Stimulated activated CD4-positive, alpha-beta T cell treated with anti-CD3 and anti-CD28 coated beads, Interleukin-4, amount 100 ng/mL, for 1 hour (primary cell): ENCODE results near the gene CDH18.

Source experiments
- DNase-seq: peaks from one replicate; pipeline ENCODE4 v3.0.0-alpha.2; 2020

The CDH18 gene

DNA sequence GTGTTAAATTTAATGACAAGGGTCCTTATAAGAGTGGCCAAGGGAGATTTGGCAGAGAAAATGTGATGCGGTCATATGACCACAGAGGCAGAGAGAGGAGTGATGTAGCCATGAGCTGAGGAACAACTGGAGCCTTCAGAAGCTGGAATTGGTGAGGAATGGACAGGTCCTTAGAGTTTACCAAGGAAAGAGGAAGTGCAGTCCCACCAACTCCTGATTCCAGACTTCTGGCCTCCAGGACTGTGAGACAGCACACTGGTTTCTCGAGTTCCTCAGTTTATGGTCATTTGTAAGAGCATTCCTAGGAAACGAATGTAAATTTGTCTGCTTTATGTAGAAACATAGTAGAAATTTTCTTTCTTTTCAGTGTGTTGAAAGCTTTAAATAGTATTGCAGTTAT, 410.1 kb downstream of the CDH18 start:
- DNase-seq, result no peak

DNA sequence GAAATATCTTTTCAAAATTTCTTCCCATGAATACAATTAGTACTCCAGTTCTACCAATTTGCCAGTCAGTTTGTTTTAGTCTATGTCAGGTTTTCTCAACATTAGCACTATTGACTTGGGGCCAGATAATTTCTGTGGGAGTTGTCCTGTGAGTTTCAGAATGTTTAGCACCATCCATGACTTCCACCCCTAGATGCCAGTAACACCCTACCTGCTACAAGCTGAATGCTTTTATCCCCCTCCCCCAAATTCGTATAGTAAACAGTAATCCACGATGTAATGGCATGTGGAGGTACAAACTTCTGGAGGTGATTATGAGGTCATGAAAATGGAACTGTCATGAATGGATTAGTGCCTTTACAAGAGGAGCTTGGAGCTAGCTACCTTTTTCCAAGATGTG, 420.0 kb downstream of the CDH18 start:
- no peak for DNase-seq

DNA sequence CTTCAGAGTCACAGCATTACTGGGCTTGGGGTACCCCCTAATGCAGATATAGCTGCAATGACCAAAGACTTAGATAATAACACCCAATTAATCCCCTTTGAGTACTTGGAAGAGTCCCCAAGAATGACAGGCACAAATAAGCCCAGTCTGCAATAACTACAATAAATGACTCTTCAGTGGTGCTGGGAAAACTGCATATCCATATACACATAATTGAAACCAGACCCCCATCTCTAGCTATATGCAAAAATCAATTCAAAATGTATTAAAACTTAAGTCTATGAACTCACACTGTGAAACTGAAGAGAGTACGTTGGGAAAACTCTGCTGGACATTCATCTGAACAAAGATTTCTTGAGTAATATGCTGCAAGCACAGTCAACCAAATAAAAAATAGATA, 422.5 kb downstream of the CDH18 start:
- no peak for DNase-seq

DNA sequence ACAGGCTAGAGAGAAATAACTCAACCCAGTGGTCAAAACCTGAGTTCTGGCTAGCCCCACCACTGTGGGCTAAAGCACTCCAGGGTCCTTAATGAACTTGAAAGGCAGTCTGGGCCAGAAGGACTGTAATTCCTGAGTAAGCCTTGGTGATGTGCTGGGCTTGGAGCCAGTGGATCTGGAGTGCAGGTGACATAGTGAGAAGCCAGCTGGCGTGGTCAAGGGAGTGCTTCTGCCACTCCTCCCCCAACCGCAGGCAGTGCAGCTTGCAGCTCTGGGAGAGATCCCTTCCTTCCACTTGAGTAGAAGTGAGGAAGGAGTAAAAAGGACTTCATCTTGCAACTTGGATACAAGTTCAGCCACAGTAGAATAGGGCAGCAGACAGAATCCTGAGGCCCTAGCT, 424.0 kb downstream of the CDH18 start:
- no peak for DNase-seq

DNA sequence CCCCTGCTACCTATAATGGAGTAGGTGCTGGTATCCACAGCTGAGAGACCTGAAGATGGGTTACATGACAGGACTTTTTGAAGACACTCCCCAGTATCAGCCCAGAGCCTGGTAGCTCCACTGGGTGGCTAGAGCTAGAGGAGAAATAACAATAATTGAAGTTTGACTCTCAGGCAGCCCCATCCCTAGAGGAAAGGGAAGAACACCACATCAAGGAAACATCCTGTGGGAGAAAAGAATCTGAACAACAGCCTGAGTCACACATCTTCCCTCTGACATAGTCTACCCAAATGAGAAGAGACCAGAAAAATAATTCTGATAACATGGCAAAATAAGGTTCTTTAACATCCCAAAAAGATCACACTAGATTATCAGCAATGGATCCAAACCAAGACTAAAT, 432.1 kb downstream of the CDH18 start:
- no peak for DNase-seq

DNA sequence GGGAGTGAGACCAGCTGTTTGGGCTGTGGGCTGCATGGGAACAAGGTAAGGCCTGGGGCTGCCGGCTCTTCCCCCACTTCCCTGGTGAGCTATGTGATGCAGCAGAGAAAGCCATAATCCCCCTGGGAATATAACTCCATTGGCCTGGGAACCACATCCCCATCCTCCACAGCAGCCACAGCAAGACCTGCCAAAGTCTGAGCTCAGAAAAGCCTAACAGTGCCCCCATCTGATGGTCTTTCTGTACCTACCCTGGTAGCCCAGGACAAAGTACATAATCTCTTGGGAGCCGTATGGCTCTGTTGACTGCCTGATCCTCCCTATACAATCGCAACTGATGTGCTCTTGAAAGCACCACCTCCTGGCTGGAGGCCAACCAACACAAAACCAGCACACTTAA, 432.6 kb downstream of the CDH18 start:
- no peak for DNase-seq

DNA sequence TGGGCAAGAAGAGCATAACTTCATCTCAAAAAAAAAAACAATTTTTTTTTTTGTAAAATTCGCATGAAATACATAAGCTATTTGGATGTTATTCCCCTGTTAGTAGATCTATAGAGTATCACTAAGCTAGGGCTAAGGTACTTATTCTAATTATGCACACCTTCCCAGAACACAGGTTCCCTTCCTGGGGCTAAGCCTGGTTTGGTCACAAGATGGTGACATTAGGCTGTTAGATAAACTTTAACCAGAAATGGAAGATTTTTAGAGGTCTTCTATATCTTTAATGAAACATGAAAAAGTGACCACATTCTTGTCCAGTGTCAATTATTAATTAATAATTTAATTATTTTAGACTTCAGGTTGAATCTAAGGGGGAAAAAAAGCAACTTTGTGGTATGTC, 433.5 kb downstream of the CDH18 start:
- DNase-seq, result no peak

DNA sequence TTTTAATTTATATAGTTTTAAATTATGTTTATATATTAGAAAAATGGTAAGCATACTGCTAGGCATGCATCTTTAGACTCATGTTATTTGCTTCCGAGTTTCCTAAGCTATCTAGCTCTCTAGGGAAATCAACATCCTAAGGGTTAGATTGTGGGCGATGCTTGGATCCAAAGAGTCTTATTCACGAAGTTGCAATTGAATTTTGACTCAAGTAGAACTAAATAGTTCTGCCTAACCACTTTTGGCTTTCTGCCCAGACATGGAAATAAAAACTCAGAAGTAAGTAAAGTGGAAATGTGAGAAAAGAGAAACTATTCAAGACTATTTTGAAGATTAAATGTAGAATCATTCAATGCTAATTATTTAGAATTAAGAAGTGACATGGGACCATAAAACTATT, 440.4 kb downstream of the CDH18 start:
- no peak for DNase-seq

DNA sequence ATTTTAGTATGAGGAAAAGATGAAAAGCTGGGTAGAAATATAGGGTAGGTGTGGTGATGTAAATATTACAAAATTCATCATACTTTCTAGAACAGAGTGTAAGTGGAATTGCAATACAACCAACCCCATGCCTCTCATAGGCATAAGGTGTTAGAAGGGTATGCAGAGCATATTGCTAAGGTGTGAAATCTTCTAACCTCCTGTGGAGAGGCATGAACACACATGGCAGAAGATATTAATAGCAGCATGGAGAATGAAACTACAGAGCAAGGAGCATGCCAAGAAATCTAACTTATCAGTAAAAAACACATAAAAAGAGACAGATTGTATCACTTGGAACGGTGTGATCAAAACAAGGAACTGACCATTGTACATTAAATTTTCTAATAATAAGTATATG, 441.5 kb downstream of the CDH18 start:
- DNase-seq, result no peak

DNA sequence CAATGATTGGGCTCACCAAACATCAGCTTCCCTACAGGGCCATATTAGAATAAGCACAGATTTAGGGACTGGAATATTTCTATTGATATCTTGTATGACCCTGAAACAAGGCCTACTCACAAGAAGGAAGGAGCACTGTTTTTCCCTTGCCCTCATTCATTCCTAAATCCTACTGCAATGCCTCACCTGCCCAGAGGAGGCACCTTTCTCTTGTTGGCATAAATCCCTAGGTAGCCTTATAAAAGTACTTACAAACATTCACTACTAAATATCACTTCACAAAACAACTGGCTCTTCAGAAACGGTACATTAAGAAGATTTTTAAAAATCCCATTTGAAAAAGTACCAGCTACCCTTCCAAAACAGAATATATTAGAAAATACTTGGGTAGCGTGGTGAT, 449.4 kb downstream of the CDH18 start:
- DNase-seq, result no peak

DNA sequence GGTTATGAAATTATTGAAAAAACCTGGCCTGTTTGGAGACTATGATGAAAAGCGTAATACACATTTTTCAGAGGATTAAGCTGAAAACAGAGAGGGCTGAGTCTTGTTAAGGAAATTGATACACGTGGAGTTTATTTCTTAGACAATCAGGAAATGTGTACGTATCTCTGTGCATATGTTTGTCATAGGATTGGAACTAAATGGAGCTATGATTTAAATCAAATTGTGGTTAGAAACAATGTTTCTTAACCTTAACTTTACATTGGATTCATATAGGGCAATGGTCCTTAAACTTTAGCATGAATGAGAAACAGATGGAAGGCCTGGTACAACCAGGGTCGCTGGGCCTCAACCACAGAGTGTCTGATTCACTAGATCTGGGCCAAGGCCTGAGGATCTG, 451.6 kb downstream of the CDH18 start:
- no peak for DNase-seq

DNA sequence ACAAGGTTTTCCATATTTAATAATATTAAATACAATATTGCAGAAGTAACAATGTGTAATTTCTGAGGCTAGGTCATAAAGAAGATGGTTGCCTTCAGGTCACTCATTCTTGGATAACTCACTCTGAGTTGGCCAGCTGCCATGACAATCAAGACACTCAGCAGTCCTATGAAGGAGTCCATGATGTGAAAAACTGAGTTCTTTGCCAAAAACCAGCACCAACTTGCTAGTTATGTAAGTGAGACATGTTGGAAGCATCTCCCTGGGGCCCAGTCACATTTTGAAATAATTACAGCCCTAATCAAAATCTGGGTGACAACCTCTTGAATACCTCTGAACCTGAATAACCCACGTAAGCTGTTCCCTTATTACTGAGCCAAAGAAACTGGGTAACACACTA, 453.2 kb downstream of the CDH18 start:
- DNase-seq, result no peak

DNA sequence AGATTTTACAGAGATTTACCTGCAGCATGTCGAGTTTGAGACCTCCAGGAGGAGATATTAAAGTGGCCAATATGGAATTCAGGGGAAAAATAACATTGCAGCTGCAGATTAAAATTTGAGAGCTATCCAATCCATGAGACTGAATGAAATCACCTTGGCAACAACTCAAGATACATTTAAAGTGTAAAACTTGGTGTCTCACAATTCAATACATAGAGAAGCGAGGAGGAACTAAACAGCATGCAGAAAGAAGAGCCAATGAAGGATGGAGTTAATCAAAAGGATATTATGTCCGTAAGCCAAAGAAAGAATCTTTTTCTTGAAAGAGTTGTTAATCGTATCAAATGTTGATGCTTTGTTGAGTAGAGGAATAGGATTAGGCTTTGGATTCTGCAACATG, 455.1 kb downstream of the CDH18 start:
- DNase-seq, result no peak

DNA sequence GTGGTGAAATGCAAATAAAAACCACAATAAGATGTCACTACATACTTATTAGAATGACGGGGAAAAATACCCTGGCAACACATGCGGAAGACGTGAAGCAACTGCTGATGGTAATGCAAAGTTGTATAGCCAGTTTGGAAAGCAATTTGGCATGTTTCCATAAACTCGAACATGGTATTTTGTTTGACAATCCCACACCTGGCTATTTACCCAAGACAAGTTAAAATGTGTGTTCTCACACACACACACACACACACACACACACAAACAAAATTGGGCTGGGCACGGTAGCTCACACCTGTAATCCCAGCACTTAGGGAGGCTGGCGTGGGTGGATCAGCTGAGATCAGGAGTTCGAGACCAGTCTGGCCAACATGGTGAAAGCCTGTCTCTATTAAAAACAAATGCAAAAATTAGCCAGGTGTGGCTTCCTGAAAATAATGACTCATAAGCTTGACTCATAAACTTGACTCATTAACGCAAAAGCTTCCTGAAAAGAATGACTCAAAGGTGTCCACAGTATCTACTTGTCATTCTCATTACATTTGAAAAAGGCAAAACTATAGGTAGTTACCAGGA, 456.5 kb downstream of the CDH18 start:
- no peak for DNase-seq

DNA sequence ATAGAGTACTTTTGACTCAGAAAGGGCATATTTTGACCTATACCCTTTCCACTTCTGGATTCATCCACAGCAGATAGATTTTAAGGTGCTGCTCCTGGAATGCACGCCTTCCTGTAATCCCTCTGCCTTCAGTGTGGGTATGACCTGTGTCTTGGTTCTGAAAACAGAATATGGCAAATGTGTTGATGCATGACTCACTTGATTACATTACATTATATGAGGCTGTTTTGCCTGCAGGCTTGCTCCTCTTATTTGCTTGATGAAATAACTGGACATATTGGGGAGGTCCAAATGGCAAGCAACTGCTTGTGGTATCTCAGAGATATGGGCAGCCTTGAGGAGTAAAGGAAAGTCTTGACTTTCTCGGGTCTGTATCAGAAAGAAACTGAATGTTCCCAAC, 468.6 kb downstream of the CDH18 start:
- DNase-seq, result no peak

DNA sequence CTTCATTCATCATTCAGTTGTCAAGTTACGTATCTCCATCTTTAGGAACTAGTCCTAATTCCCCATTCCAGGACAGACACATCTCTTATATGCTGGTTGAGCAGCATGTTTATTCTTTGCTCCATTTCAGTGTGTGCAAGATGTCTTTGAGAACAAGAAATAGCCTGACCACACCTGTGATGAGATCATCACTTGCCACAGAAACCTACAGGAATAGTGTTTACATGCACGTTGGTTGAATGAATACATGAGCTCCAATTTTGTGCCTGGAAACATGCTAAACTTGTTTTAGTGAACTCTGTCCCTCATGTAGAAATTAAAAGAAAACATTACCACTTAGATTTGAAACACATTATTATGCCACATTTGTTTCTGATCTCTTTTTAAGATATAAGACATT, 489.1 kb downstream of the CDH18 start:
- DNase-seq, result no peak

DNA sequence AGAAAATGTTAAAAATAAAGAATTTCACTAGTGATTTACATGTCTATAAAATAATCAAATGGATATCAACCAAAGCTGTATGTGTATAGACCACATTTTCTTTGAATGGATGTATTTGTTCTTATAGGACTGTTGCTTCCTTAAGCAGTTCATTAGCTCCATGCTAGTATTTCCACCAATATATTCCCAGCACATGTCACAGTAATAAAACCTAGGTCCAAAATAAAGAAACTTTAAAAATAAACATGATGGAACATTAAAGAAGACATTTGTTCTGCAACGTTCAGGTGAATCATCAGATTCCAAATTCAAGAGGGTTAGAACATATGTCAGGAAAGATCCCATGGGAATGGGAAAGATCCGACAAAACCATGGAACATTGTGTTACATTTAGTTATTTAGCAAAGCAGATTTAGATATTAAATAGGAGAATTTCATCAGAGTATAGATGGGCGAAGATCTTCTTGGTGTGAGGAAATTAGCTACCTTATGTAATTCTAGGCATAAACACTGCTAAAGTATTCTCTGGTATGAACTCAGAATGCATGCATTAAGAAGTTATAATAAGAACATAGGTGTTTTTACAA, 490.7 kb downstream of the CDH18 start:
- no peak for DNase-seq

DNA sequence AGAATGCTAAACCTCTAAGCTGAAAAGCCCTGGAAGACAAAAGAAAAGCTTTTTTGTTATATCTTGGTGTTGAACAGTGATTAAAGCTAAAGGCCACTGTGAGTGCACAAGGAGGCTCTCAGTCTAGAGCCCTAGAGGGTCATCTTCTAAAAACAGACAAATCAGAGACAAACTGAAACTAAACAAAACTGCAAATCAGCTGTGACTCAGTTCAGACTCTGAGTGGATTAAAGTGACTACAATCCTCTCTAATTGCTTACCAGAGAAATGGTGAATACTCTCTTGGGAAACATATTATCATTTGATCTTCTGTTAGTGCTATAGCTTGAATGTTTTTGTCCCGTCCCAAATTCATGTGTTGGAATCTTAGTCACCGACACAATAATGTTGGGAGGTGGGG, 491.9 kb downstream of the CDH18 start:
- DNase-seq, result no peak

DNA sequence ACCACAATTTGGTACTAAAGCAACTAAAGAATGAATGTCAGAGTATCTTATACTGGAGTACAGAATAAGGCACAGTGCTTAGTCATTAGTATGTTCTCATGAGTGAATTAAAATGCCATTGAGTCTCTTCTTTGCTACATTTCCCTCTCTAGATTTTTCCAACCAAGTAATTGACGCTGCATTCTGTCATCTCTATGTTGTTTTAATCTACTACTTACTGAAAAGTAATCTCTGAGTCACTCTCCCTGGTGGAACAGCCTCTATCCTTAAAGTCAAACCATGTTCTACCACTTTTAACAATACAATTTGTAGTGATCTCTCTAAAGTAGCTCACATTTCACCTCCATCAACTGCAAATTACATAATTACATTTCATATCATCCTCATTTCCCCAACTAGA, 495.1 kb downstream of the CDH18 start:
- DNase-seq, result no peak

DNA sequence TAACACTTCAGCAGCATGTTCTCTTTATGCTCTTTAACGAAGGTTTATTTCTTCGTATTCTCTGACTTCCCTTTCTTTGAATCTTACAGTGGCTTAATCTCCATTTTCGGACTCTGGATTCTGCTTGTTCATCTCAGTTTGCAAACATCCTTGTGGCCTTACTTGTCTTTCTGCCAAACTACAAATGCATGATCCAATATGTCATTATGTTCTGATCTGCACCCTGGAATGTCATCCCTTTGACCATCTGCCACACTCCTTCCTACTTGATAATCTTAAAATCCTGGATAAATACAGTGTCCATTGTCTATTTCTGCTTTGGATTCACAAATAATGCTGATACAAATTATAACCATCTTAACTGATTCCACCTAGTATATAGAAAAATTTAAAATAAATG, 499.2 kb downstream of the CDH18 start:
- no peak for DNase-seq

DNA sequence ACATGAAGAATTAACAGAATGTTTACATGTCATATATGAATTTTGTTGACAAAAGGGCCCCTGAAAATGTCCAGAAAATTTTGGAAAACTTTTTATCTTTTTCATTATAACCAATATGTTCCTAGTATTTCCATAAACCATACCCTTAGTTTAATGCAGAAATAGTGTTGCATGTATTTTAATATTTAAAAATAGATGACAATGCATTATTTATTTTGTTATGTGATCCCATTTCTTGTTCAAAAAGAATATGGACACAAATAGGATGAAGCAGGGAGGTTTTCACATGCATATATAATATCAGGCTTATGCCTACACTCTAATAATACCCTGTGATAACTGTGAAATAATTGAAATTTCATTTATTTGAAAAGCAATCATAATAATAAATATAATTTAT, 500.5 kb downstream of the CDH18 start:
- DNase-seq, result no peak

DNA sequence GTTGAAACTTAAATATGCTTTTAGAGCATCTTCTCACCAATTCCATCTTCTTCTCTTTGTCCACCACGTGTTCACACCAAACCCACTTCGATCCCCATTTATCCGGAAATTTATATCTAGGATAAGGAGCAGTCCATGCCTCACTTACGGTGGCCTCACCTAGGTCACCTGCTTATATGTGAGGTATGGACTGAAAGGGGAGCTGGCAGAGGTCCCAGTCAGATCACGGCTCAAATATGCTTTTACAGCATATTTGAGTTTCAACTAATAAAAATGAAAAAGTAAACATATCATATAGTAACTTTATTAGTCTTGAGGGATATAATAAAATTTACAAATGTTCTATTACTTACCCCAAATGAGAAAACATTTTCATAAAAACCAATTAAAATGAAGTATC, 508.4 kb downstream of the CDH18 start:
- DNase-seq, result no peak

DNA sequence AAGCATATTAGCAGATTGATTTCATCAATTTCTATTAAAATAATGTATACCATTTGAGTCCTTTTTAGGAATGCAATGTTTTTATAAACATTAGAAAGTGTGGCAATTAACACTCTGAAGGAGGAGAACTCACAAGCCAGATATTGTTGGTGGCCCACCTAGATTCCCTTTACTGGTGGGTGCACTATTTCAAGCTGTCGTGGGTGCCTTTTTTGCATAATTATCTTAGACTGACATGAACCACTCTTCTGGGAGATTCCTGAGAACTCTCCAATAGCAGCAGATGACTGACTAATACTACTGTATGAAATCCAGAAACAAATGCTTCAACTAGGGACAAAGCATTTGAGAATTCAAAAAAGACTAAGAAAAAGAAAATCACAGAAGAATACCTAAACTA, 526.0 kb downstream of the CDH18 start:
- no peak for DNase-seq

DNA sequence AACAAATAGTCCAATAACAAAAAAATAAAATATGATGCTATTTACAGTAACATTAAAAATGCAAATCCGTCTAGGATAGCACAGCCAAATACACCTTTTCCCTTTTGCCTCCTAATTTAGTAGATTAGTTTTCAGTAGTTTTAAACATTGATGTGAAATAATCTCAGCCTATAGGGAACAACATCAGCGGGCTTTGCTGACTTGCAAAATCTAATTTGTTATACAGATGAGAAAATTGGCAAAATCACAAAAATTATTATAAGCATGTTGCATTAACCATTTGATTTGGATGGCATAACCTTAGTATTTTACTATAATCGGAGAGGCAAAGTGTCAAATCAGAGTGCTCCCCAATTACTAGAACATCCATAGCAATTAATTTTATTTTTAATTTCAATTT, 563.5 kb downstream of the CDH18 start:
- DNase-seq, result no peak
